Mesothelial cell of epicardium (in vitro differentiated cells): Measurements from ENCODE around the gene ARHGDIB. TPM values are rescaled to one million over a fixed set of nuclear protein-coding genes. Genes with fewer than 3 reads are reported as not detected.

Experiments used
- DNase-seq, 2 experiments: peaks; one replicate each; pipeline ENCODE4 v3.0.0; 2021; ENCODE audit warnings: low spot score in 2 of 2; ENCODE audit not compliant: unreplicated experiment in 2 of 2
- H3K27ac Mint-ChIP-seq: 2 replicates; pipeline ENCODE4 v1.8.0; 2021; ENCODE audit warnings: mixed read lengths
- H3K27me3 Mint-ChIP-seq: 2 replicates; pipeline ENCODE4 v1.8.0; 2021; ENCODE audit warnings: low read depth, mixed read lengths
- H3K36me3 Mint-ChIP-seq: 2 replicates; pipeline ENCODE4 v1.8.0; 2021; ENCODE audit warnings: mixed read lengths
- H3K4me1 Mint-ChIP-seq: 2 replicates; pipeline ENCODE4 v1.8.0; 2021; ENCODE audit warnings: mixed read lengths
- H3K4me3 Mint-ChIP-seq: 2 replicates; pipeline ENCODE4 v1.8.0; 2021; ENCODE audit warnings: mild to moderate bottlenecking, moderate library complexity, mixed read lengths
- H3K9me3 Mint-ChIP-seq: 2 replicates; pipeline ENCODE4 v1.8.0; 2021; ENCODE audit warnings: mixed read lengths
- CTCF ChIP-seq: fragments of 200-600 bp; sonication (generic); IDR thresholded peaks from one replicate; pipeline ENCODE4 v1.5.0; 2021; ENCODE audit warnings: antibody characterized with exemption; ENCODE audit not compliant: unreplicated experiment
- total RNA-seq: library from RNA; stranded (reverse); gene quantifications from 3 replicates; pipeline ENCODE4 v1.2.1, GENCODE V29; 2021

ARHGDIB gene
- total RNA-seq, 1 donor from 2014 or later = 28.5 TPM

DNA sequence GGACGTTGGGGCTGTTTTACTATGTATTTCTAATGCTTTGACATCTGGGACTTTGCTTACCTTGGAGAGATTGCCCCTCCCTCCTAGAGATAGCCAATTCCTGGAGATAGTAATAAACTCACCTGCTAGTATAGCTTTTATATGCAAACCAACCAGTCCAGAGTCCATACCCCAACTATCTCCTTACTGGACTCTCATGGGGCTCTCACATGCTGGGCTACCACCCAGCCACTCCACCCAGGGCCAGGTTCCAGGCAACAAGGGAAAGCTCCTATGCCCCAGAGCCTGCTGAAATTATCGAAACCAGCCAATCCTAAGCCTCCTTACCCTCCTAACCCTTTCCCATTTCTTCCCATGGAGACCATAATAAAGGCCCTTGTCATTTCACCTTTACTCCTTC lies 50.3 kb downstream of the ARHGDIB start:
- Mint-ChIP-seq H3K4me1 (peaks cover 14% of the 10 kb centered on the region), H3K27me3 (no peaks in the 10 kb centered on the region), H3K27ac (no peak overlapping the region), H3K9me3 (peaks cover 8% of the 10 kb centered on the region), H3K4me3 (no peak overlapping the region), H3K36me3 (peaks cover 44% of the 10 kb centered on the region)
- TF ChIP-seq CTCF = no peak
- DNase-seq = no peak

GRCh38 chr12:14910090-14910915 lies 51.1 kb downstream of the ARHGDIB start:
- Mint-ChIP-seq H3K27ac (no peak overlapping the region), H3K4me3 (no peak overlapping the region), H3K9me3 (peaks cover 11% of the 10 kb centered on the region), H3K4me1 (peaks cover 12% of the 10 kb centered on the region), H3K27me3 (no peaks in the 10 kb centered on the region), H3K36me3 (peaks cover 43% of the 10 kb centered on the region)
- TF ChIP-seq CTCF = no peak
- DNase-seq = no peak

DNA sequence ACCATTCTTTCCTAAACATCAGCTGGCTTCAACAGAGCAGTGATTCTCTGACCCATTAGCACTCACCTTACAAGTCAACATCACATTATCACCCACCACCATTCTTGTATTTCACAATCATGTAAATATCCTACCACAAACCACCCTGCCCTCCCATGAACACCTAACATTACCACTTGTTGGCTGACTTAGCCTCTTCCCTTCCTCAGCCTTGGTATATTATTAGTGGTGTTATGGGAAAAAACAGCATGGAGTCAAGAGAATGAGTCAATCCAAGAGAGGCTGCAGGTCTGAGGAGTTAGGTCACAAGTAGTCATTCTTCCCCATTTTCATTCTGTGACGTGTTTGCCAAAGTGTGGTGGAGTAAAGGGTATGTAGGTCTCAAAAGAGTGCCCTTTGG lies 53.4 kb downstream of the ARHGDIB start:
- Mint-ChIP-seq H3K27me3 (no peaks in the 10 kb centered on the region), H3K27ac (no peak overlapping the region), H3K9me3 (peaks cover 11% of the 10 kb centered on the region), H3K36me3 (peaks cover 35% of the 10 kb centered on the region), H3K4me1 (peaks cover 32% of the 10 kb centered on the region), H3K4me3 (no peak overlapping the region)
- TF ChIP-seq CTCF = no peak
- no peak for DNase-seq

DNA sequence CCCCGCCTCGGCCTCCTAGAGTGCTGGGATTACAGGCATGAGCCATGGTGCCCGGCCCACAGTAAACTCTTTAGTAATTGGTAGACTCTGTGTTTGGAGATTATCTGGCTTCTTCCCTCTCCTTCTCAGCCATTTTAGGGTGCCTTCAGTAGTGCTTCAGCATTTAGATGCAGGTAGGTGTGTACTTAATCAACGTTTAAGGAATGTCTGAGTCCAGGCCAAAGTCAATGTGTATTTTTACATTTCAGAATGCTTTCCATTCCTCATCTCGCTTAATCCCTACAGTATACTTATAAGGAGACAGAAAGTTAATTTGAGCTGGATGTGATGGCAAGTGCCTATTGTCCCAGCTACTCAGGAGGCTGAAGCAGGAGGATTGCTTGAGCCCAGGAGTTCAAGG lies 55.3 kb downstream of the ARHGDIB start:
- no peak for TF ChIP-seq CTCF
- Mint-ChIP-seq H3K27me3 (no peaks in the 10 kb centered on the region), H3K9me3 (peaks cover 7% of the 10 kb centered on the region), H3K4me1 (peaks cover 39% of the 10 kb centered on the region), H3K36me3 (peaks cover 27% of the 10 kb centered on the region), H3K27ac (no peak overlapping the region), H3K4me3 (no peak overlapping the region)
- no peak for DNase-seq

DNA sequence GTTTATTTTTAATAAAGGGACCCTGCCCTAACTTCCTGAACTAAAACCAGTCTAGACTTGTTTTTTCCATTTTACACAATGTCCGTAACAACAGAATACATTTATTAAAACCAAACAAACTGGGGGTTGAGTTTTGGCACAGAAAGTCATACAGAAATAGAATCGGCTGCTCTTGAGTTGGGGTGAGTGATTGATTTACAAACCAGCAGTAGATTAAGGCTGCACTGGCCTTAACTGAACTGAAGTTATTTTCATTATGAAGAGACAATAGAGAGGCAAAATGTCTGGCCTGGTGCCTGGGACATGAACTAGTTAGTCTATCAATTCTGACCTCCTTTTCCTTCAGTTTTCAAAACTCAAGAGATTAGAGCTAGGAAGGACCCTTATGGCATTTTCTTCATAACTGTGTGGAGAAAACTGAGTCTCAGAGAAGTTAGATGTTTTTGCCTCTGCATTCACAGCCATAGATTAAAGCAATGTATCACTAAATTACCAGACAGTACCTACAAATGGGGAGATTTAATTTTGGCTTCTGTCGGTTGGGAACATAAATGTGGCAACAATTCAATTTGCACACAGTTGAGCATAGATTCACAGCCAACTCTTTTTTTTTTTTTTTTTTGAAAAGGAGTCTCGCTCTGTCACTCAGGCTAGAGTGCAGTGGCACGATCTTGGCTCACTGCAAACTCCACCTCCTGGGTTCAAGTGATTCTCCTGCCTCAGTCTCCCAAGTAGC lies 56.0 kb downstream of the ARHGDIB start:
- peaks cover 7% of the 10 kb centered on the region for H3K9me3 Mint-ChIP-seq
- H3K4me1 Mint-ChIP-seq = peaks cover 38% of the 10 kb centered on the region
- TF ChIP-seq CTCF = no peak
- DNase-seq = no peak
- H3K36me3 Mint-ChIP-seq = peaks cover 24% of the 10 kb centered on the region
- no peaks in the 10 kb centered on the region for H3K27me3 Mint-ChIP-seq
- no peak overlapping the region for H3K4me3 Mint-ChIP-seq
- peak overlapping the region; percentile 70 for H3K27ac Mint-ChIP-seq
